Erythroblast (primary cell): ENCODE results near the gene TTF2.

Experiments used
- DNase-seq, 2 experiments: peaks; one replicate each; lab custom pipeline; 2025; lab: John Stamatoyannopoulos, UW
- GATA1 ChIP-seq: IDR thresholded peaks from 2 replicates; pipeline ENCODE4 v1.6.1; 2011; ENCODE audit warnings: low read depth, mild to moderate bottlenecking, control low read depth, low read length, moderate library complexity
- POLR2A ChIP-seq: IDR thresholded peaks from 2 replicates; pipeline ENCODE4 v1.6.1; 2011; ENCODE audit warnings: mild to moderate bottlenecking, low read length

The TTF2 gene

GRCh38 chr1:117150316-117150715 is 90.2 kb downstream of the TTF2 start:
- DNase-seq, result no peak
- no peak for TF ChIP-seq POLR2A
- no peak for TF ChIP-seq GATA1

GRCh38 chr1:117151305-117151704 is 91.2 kb downstream of the TTF2 start:
- DNase-seq, result peak in 1 of 2 experiments; percentile 16
